ENCODE results near the gene COPS7A.

Gene COPS7A, protein sequence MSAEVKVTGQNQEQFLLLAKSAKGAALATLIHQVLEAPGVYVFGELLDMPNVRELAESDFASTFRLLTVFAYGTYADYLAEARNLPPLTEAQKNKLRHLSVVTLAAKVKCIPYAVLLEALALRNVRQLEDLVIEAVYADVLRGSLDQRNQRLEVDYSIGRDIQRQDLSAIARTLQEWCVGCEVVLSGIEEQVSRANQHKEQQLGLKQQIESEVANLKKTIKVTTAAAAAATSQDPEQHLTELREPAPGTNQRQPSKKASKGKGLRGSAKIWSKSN

DNA sequence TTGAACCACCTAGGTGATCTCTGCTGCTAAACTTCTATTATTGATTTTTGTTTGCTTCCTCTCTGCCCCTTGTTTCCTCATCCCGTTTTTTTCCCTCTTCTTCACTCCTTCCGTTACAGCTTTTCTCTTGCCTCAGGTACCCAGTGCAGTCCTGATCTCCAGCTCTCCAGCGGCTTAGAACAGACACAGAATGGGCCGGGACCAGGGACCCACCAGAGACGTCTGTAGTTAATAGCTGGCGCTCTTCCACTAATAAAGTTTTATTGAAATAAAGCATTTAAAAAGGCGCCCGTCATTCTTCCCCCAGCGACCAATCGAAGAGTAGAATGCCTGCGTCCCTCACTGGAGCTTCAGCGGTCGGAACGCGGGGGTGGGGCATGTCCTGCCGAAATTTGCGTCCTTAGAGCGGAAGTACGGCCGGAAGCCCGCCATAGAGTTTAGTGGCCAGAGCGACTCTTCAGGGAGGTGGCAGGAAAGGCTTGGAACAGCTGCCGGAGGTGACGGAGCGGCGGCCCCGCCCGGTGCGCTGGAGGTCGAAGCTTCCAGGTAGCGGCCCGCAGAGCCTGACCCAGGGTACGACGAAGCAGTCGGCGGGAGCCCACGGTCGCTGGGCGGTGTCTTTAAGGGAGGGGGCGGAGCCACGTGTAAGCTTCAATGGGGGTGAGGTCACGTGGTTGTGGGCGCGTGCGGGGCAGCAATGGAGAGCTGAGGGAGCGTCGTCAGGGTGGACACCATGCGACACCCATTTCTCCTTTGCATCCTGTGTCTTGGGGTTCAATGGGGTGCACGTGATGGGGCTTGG is at the start of gene COPS7A:
TSS of gene COPS7A (plus strand) at position 440 of the 802 bp plus-strand sequence. CDS start 611 bp downstream, outside the sequence.
- no peak for FAIRE-seq
- TF ChIP-seq, protein P1, sequence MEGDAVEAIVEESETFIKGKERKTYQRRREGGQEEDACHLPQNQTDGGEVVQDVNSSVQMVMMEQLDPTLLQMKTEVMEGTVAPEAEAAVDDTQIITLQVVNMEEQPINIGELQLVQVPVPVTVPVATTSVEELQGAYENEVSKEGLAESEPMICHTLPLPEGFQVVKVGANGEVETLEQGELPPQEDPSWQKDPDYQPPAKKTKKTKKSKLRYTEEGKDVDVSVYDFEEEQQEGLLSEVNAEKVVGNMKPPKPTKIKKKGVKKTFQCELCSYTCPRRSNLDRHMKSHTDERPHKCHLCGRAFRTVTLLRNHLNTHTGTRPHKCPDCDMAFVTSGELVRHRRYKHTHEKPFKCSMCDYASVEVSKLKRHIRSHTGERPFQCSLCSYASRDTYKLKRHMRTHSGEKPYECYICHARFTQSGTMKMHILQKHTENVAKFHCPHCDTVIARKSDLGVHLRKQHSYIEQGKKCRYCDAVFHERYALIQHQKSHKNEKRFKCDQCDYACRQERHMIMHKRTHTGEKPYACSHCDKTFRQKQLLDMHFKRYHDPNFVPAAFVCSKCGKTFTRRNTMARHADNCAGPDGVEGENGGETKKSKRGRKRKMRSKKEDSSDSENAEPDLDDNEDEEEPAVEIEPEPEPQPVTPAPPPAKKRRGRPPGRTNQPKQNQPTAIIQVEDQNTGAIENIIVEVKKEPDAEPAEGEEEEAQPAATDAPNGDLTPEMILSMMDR (IDR thresholded peaks at IDR 0.05; ENCODE audit: insufficient read depth, missing control alignments), result no peak
- DNase-seq (ENCODE audit: insufficient read length, low spot score), result peak; percentile 91

DNA sequence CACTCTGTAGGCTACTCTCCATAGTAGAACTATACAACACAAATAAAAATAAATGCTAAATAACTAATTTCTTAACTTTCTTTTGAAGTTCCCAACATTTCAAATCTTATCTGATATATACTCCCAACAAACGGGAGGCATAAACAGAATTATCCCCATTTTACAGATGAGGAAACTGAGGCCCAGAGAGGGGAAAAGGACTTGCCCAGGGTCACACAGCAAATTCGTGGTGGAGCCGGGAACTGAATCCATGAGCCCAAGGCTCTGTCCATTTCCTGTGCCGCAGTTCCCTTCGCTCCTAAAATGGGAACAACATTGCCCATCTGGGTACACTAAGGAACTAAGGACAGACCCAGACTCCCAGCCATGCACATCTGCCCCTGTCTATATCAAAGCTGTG is 46.9 kb upstream of the COPS7A start:
- DNase-seq (ENCODE audit: insufficient read length, low spot score), result no peak
- TF ChIP-seq, protein P1 (IDR thresholded peaks at IDR 0.05; ENCODE audit: insufficient read depth, missing control alignments), result no peak
- no peak for FAIRE-seq

DNA sequence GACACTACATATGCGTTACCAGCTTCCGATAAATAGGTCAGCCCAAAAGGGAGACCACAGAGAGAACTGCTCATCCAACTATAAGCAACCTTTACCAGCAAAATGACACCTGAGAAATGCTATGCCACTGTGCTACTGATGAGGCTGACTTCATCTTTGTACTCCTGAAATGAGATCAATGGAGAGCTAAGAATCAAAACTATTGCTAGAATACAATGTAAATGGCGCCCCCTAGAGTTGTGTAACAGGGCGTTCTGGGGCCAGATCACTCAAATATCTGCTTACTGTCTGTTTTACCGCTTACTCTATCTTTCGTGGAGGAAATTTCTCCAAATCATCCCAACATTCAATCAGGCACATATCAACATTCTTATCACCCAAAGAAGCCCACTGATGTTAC is 39.2 kb upstream of the COPS7A start:
- TF ChIP-seq, protein P1 (IDR thresholded peaks at IDR 0.05; ENCODE audit: insufficient read depth, missing control alignments), result peak; percentile 50
- FAIRE-seq (no peak), DNase-seq (ENCODE audit: insufficient read length, low spot score) (no peak)

DNA sequence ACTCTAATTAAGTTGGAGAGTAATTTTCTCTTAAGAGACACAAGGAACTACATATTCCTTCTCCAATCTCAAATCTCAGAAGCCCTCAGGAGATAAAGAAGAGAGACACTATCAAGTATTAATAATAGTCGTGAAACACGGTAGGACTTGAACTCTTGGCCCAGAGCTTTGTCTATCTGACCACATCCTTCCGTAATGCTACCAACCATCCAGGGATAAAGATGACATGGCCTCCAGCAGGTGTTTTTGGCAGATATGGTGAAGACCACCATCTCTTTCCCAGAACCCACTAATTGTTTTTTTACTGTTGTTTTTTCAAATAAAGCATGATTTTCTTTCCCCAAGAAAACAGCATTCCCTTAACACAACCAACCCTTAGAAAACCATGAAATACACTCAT is 38.0 kb upstream of the COPS7A start:
- TF ChIP-seq, protein P1 (IDR thresholded peaks at IDR 0.05; ENCODE audit: insufficient read depth, missing control alignments), result no peak
- FAIRE-seq (no peak), DNase-seq (ENCODE audit: insufficient read length, low spot score) (no peak)

DNA sequence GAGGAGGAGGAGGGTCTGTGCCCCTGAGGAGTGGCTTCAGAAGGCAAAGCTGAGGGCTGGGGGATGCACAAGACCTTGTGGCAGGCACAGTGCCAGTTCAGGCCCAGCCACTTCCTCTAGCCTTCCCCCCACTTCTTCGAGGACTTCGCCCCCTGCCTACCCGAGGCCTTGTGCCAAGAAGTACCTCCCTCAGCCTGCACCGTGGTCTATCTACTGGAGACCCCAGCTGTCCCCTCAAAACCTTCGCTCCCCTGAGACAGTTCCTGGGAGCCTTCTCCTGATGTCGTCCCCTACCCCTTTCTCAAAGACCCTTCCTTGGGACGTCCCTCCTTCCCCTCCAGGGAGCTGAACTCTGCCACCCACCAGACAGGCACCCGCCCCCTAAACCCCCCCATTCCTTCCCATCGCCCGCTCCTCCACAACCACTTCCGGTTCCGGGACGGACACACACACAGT is 35.3 kb upstream of the COPS7A start:
- FAIRE-seq, result no peak
- TF ChIP-seq, protein P1 (IDR thresholded peaks at IDR 0.05; ENCODE audit: insufficient read depth, missing control alignments), result no peak
- peak; percentile 48 for DNase-seq (ENCODE audit: insufficient read length, low spot score)

DNA sequence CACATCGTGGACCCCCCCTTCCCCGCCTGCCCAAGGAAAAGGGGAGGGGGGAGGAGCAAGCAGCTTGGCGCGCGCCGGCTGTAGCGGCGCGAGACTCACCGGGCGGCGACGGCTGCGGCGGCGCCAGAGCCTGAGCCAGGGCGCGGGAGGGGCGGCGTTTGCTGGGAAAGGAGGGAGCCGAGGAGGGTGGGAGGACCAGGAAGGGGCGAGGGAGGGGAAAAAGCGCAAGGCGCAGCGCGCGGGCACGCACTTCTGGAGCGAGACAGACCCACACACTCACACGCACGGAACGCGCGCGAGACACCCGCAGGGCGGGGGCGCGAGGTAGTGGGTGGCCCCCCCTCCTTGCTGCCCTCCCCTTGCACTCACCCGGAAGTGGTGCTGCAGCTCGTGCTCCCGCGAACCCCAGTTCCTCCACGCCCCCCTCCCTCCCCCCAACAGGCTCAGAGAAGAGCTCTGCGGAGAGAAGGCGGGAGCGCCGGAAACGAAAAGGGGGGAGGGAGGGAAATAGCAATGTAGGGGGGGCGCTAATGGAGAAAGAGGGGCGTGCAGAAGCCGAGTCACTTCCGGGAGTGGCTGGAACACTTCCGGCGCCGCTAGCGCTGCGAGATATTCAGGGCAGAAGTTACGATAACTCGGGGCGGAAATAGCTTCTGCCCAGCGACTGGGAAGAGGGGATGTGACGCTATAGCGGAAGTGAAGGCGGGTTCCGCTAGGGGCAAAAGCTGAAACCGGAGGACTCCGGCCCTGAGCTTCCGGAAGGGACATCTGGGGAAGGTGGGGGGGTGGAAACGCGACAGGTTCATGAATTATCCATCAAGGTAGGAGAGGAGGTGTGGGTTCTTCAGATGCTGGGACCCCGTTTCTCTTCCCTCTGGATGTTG is 34.6 kb upstream of the COPS7A start, which contains the start of gene ZNF384:
TSS of gene ZNF384 (minus strand) at position 377 of the 884 bp plus-strand sequence. CDS start 9,855 bp downstream, outside the sequence.
- TF ChIP-seq, protein P1 (IDR thresholded peaks at IDR 0.05; ENCODE audit: insufficient read depth, missing control alignments), result no peak
- DNase-seq (ENCODE audit: insufficient read length, low spot score), result peak; percentile 82
- FAIRE-seq, result no peak

Measured in D721Med (cell line).